ENCODE results near the gene DCLK3.

- TF ChIP-seq, protein P1, sequence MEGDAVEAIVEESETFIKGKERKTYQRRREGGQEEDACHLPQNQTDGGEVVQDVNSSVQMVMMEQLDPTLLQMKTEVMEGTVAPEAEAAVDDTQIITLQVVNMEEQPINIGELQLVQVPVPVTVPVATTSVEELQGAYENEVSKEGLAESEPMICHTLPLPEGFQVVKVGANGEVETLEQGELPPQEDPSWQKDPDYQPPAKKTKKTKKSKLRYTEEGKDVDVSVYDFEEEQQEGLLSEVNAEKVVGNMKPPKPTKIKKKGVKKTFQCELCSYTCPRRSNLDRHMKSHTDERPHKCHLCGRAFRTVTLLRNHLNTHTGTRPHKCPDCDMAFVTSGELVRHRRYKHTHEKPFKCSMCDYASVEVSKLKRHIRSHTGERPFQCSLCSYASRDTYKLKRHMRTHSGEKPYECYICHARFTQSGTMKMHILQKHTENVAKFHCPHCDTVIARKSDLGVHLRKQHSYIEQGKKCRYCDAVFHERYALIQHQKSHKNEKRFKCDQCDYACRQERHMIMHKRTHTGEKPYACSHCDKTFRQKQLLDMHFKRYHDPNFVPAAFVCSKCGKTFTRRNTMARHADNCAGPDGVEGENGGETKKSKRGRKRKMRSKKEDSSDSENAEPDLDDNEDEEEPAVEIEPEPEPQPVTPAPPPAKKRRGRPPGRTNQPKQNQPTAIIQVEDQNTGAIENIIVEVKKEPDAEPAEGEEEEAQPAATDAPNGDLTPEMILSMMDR (IDR thresholded peaks at IDR 0.05), result no peak
- TF ChIP-seq EZH2 (IDR thresholded peaks at IDR 0.05; ENCODE audit: borderline replicate concordance, insufficient read depth, low read depth, low read length, poor library complexity, severe bottlenecking), result no peak
These were observed 20.5 kb downstream of the DCLK3 start for GRCh38 chr3:36743826-36744225.

Data from B cell (primary cell).